H1 (cell line): Measurements from ENCODE around the gene ADAMTS3.

Source experiments
- ASH2L ChIP-seq: fragments of 200-600, 300-600 bp; sonication (generic); IDR thresholded peaks from one replicate; pipeline ENCODE4 v1.7.1; 2017; ENCODE audit warnings: low read length
- BRCA1 ChIP-seq: IDR thresholded peaks from 2 replicates; pipeline ENCODE4 v1.6.1; 2012; ENCODE audit warnings: low read depth, low read length, improper control_type of control experiment
- CBX5 ChIP-seq: fragments of 300-800, 300-1000 bp; sonication (generic); IDR thresholded peaks from 2 replicates; pipeline ENCODE4 v1.7.1; 2016; ENCODE audit warnings: antibody characterized with exemption, low read length, low read depth
- CEBPB ChIP-seq: IDR thresholded peaks from 2 replicates; pipeline ENCODE4 v1.6.1; 2012; ENCODE audit warnings: low read depth, low read length
- CTCF ChIP-seq, 3 experiments: IDR thresholded peaks; 1 replicate in 2 of 3; 2 replicates in 1 of 3; pipeline versions ENCODE4 v1.5.1 to v1.6.1; 2011; ENCODE audit warnings: low read length in 3 of 3, mild to moderate bottlenecking in 3 of 3, inconsistent platforms in 2 of 3, low read depth in 1 of 3, moderate library complexity in 1 of 3; ENCODE audit not compliant: insufficient read depth in 1 of 3; ENCODE audit errors: control extremely low read depth in 1 of 3
- NRF1 ChIP-seq: IDR thresholded peaks from 2 replicates; pipeline ENCODE4 v1.6.1; 2011; ENCODE audit warnings: mild to moderate bottlenecking, low read depth, low read length, improper control_type of control experiment
- RFX5 ChIP-seq: IDR thresholded peaks from 2 replicates; pipeline ENCODE4 v1.6.1; 2011; ENCODE audit warnings: low read depth, low read length, improper control_type of control experiment, borderline replicate concordance

- TF ChIP-seq CEBPB (no peak), ASH2L (no peak), CTCF (IDR thresholded peaks at IDR 0.05; ENCODE audit: control extremely low read depth in 1 of 3, insufficient read depth in 1 of 3, low read depth in 1 of 3, low read length in 3 of 3) (no peak), CBX5 (no peak), BRCA1 (no peak), RFX5 (no peak), NRF1 (no peak)
Observed at GRCh38 chr4:72527038-72527646, 41.9 kb downstream of the ADAMTS3 start.
